ENCODE results near the gene DMBX1.

GRCh38 chr1:46485564-46486431 is 3.8 kb upstream of the DMBX1 start:
- TF ChIP-seq CTCF (IDR thresholded peaks at IDR 0.05) (no peak), POLR2AphosphoS5 (IDR thresholded peaks at IDR 0.05) (no peak)
